ES-I3 (cell line): Measurements from ENCODE around the gene FGFR3.

Experiments used
- H3K36me3 ChIP-seq: 2 replicates; pipeline ENCODE4 v1.6.1; 2013; ENCODE audit warnings: mild to moderate bottlenecking, low read length, control low read depth, moderate library complexity; ENCODE audit not compliant: insufficient read depth
- H3K4me1 ChIP-seq: 2 replicates; pipeline ENCODE4 v1.6.1; 2013; ENCODE audit warnings: mild to moderate bottlenecking, control low read depth, low read length; ENCODE audit not compliant: insufficient read depth
- H3K9ac ChIP-seq: 2 replicates; pipeline ENCODE4 v1.6.1; 2013; ENCODE audit warnings: low read depth, mild to moderate bottlenecking, low read length, moderate library complexity
- H3K9me3 ChIP-seq: 2 replicates; pipeline ENCODE4 v1.6.1; 2013; ENCODE audit warnings: mild to moderate bottlenecking, low read length, moderate library complexity; ENCODE audit not compliant: control insufficient read depth, insufficient read depth

FGFR3 gene

DNA sequence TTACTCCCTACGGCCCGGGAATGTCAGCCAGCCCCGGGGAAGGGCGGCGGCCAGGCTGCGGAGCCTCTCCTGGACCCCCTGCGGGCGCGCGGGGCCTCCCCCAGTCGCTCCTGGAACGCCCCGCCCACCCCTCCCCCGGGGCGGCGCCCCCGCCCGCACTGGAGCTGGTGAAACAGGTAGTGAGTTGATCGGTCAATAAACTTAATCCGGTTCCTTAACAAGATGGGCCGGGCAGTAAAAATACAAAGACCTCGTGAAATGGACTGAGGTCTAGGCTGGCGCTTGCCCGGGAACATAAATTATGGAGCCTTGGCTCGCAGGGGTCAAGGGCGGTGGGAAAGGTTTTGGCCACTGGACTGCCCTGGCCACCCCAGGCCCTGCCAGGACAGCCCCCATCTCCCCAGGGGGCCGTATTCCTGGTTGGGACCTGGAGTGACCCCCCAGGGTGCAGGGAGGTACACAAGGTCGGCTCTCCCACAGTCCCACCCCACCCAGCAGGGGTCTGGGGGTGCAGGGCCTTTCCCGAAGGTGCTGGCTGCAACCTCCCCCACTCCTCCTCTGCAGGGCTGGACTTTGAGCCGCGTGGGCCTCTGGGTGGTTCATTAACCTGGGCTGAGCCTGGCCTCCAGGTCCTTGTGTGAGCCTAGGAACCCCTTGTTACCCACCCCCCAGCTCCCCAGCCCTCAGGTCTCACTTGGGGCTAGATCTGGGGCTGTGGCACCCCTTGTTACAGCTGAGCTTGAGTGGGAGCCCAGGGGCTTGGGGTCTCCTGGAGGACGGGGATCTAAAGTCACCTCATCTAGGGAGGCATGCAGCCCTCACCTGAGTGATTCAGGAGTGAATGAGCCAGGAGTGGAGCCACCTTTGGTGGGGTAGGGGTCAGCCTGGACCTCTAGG, 2.5 kb downstream of the FGFR3 start:
- peak overlapping the region; percentile 69; the same call in 1 of the 2 replicates for H3K9ac ChIP-seq
- no peaks in the 10 kb centered on the region for H3K9me3 ChIP-seq
- no peaks in the 10 kb centered on the region; the same call in 1 of the 2 replicates for H3K4me1 ChIP-seq
- H3K36me3 ChIP-seq = no peaks in the 10 kb centered on the region

- no peaks in the 10 kb centered on the region for H3K9me3 ChIP-seq
- H3K9ac ChIP-seq = no peak overlapping the region
- no peaks in the 10 kb centered on the region for H3K36me3 ChIP-seq
- no peaks in the 10 kb centered on the region; the same call in 1 of the 2 replicates for H3K4me1 ChIP-seq
Observed at GRCh38 chr4:1796486-1797204, 3.6 kb downstream of the FGFR3 start.

- H3K36me3 ChIP-seq = no peaks in the 10 kb centered on the region
- H3K4me1 ChIP-seq = no peaks in the 10 kb centered on the region; the same call in 1 of the 2 replicates
- H3K9me3 ChIP-seq = no peaks in the 10 kb centered on the region
- H3K9ac ChIP-seq = no peak overlapping the region
Observed at GRCh38 chr4:1797298-1797860, 4.3 kb downstream of the FGFR3 start.

DNA sequence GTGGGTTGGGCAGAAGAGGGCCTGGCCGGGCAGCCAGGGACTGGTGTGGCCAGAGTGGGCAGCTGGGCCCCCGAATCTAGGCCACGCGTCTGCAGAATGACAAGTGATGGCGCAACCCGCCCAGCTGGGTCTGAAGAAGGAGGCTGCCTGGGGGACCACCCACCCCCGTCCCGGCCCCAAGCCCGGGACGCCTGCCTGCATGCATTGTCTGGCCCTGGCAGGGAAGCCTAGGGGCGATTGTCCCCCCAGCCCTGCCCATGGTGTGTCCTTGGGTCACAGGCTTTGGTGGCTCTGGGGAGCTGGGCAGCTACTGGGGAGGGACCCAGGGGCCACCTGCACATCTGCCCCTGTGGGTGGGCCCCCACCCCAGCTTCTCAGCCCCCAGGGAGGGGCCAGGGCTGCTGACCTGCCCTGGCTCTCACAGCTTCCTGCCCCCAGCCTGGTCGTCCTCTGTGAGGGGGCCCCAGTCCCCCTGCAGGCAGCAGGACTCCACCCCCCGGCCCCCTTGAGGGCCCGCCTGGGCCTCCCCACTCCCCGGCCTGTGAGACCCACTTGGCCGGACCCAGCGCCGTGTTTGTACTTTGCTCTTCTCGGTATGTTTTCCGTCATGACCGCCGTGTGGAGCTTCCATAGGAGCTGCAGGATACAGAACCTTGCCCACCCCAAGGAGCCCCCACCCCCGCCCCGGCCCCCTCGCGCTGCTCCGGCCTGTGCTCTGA, 4.9 kb downstream of the FGFR3 start:
- no peak overlapping the region for H3K9ac ChIP-seq
- no peaks in the 10 kb centered on the region for H3K9me3 ChIP-seq
- no peaks in the 10 kb centered on the region; the same call in 1 of the 2 replicates for H3K4me1 ChIP-seq
- H3K36me3 ChIP-seq = no peaks in the 10 kb centered on the region

DNA sequence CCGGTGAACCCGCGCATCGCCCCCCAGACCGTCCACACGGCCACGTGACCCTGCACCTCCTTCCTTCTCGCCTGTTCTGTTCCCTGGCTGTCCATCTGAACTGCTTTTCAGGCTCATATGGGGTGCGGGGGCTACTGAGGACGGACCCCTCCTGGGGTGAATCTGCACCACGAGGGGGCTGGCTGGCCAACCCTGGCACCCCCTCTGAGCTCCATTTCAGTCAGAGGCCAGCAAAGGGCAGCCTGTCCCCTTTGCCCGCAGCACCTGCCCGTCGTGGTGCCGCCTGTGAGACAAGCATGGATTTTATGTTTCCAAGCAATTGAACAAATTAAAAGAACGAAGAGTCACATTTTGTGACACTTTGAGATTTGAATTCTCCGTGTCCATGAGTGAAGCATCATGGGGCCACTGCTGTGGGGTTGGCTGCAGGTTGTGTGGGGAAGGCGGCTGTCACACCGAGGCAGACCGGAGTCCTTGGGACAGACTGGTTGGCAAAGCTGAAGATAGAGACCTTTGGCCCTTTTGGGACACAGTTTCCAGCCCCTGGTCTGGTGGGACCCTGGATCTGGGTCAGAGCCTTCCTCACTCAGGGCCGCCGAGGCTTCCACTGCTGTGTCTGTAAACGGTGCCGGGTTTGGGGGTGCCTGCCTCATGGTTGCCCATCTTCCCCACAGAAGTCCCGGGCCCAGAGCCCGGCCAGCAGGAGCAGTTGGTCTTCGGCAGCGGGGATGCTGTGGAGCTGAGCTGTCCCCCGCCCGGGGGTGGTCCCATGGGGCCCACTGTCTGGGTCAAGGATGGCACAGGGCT, 5.7 kb downstream of the FGFR3 start:
- Histone ChIP-seq H3K9me3 (no peaks in the 10 kb centered on the region), H3K9ac (no peak overlapping the region), H3K4me1 (no peaks in the 10 kb centered on the region; the same call in 1 of the 2 replicates), H3K36me3 (no peaks in the 10 kb centered on the region)

GRCh38 chr4:1799387-1800375, 6.6 kb downstream of the FGFR3 start:
- no peaks in the 10 kb centered on the region; the same call in 1 of the 2 replicates for H3K4me1 ChIP-seq
- no peak overlapping the region for H3K9ac ChIP-seq
- H3K9me3 ChIP-seq = no peaks in the 10 kb centered on the region
- H3K36me3 ChIP-seq = no peaks in the 10 kb centered on the region

DNA sequence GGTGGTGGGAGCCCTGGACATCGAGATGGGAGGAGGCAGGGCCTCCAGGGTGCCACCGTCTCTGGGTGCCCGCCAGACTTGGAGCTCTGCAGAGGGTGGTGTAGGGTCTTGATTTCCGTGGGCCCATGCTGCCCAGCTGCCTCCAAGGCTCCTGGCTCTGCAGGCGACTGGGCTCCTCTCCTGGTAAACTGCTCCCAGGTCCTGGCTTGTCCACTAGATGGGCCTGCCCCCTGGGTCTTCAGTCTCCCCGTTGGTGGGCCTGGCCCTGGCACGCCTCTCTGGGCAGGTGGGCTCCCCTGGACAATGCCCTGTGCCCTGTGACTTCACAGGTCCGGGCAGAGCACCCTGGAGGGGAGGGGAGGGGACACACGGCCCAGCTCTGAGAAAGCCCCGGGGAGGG, 7.7 kb downstream of the FGFR3 start:
- Histone ChIP-seq H3K4me1 (no peaks in the 10 kb centered on the region; the same call in 1 of the 2 replicates), H3K9me3 (no peaks in the 10 kb centered on the region), H3K36me3 (no peaks in the 10 kb centered on the region), H3K9ac (no peak overlapping the region)

- Histone ChIP-seq H3K9ac (no peak overlapping the region), H3K4me1 (no peaks in the 10 kb centered on the region), H3K36me3 (no peaks in the 10 kb centered on the region), H3K9me3 (no peaks in the 10 kb centered on the region)
Observed at GRCh38 chr4:1801286-1801958, 8.3 kb downstream of the FGFR3 start.

DNA sequence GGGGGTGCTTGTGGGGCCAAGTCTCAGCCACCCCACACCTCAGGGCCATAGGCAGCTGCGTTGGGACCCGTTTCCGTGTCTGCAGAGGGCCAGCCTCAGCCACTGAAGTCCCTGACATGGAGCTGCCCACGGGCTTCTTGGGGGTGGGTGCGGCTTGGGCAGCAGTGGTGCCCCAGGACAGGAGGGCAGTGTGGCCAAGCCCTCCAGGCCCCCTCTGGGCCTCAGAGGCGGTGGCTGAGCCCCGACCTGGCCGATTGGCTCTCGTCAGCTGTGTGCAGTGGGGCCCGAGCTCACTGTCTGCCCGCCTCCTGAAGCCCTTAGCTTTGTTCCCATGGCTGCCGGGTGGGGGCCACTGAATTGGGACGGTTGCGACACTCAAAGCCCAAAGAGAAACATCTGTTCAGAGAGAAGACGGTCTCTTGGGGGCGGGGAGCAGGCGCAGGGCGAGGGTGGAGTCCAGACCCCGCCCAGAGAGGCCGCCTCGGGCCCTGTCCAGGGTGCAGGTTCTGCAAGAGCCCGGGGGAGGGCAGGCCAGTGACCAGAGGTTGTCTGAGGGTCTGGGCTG, 9.1 kb downstream of the FGFR3 start:
- no peaks in the 10 kb centered on the region for H3K4me1 ChIP-seq
- H3K9ac ChIP-seq = no peak overlapping the region
- H3K36me3 ChIP-seq = no peaks in the 10 kb centered on the region
- no peaks in the 10 kb centered on the region for H3K9me3 ChIP-seq

- Histone ChIP-seq H3K9ac (no peak overlapping the region), H3K36me3 (no peaks in the 10 kb centered on the region), H3K4me1 (no peaks in the 10 kb centered on the region), H3K9me3 (no peaks in the 10 kb centered on the region)
Observed at GRCh38 chr4:1802720-1803522, 9.8 kb downstream of the FGFR3 start.

GRCh38 chr4:1803523-1804423, 10.7 kb downstream of the FGFR3 start:
- H3K4me1 ChIP-seq = no peaks in the 10 kb centered on the region
- H3K36me3 ChIP-seq = no peaks in the 10 kb centered on the region
- H3K9me3 ChIP-seq = no peaks in the 10 kb centered on the region
- no peak overlapping the region for H3K9ac ChIP-seq
